Neural progenitor cell (in vitro differentiated cells): ENCODE measurements around the gene PAQR4. TPM values are rescaled to one million over a fixed set of nuclear protein-coding genes. Genes with fewer than 3 reads are reported as not detected.
A peak's percentile ranks its signal among the peaks of the same experiment; 100 is the strongest.

ENCODE experiments used
- DNase-seq: peaks from one replicate; pipeline ENCODE4 v3.0.0-alpha.2; 2016; ENCODE audit warnings: low spot score
- H2AFZ ChIP-seq: fragments of 200-600 bp; sonication (generic); replicated peaks from 2 replicates; pipeline ENCODE4 v1.6.1; 2016; ENCODE audit warnings: antibody characterized with exemption
- H3F3A ChIP-seq: fragments of 200-600 bp; sonication (generic); 2 replicates; pipeline ENCODE4 v1.6.1; 2016; ENCODE audit warnings: antibody characterized with exemption, low read depth
- H3K27ac ChIP-seq: fragments of 200-600 bp; sonication (generic); 2 replicates; pipeline ENCODE4 v1.5.1; 2016; ENCODE audit warnings: mild to moderate bottlenecking
- H3K27me3 ChIP-seq: fragments of 200-600 bp; sonication (generic); 2 replicates; pipeline ENCODE4 v1.6.1; 2016; ENCODE audit warnings: mild to moderate bottlenecking, moderate library complexity
- H3K36me3 ChIP-seq: fragments of 200-600 bp; sonication (generic); 2 replicates; pipeline ENCODE4 v1.5.1; 2016
- H3K4me1 ChIP-seq: fragments of 200-600 bp; sonication (generic); 2 replicates; pipeline ENCODE4 v1.6.1; 2016; ENCODE audit warnings: mixed run types
- H3K4me2 ChIP-seq: fragments of 200-600 bp; sonication (generic); 2 replicates; pipeline ENCODE4 v1.6.1; 2016
- H3K4me3 ChIP-seq: fragments of 200-600 bp; sonication (generic); 2 replicates; pipeline ENCODE4 v1.5.1; 2016
- H3K79me2 ChIP-seq: fragments of 200-600 bp; sonication (generic); 2 replicates; pipeline ENCODE4 v1.6.1; 2016; ENCODE audit warnings: low read depth
- H3K9ac ChIP-seq: fragments of 200-600 bp; sonication (generic); 2 replicates; pipeline ENCODE4 v1.6.1; 2016
- H3K9me3 ChIP-seq: fragments of 200-600 bp; sonication (generic); 2 replicates; pipeline ENCODE4 v1.5.1; 2016; ENCODE audit warnings: low read depth
- H4K20me1 ChIP-seq: fragments of 200-600 bp; sonication (generic); 2 replicates; pipeline ENCODE4 v1.6.1; 2016; ENCODE audit warnings: low read depth
- H3K27ac Mint-ChIP-seq: 3 replicates; pipeline ENCODE4 v1.8.0; 2021; ENCODE audit warnings: mixed read lengths
- H3K27me3 Mint-ChIP-seq: 2 replicates; pipeline ENCODE4 v1.8.0; 2022; ENCODE audit warnings: low read depth, mild to moderate bottlenecking, inconsistent platforms, moderate library complexity, mixed read lengths; ENCODE audit not compliant: insufficient read depth
- H3K36me3 Mint-ChIP-seq: 3 replicates; pipeline ENCODE4 v1.8.0; 2021; ENCODE audit warnings: mixed read lengths
- H3K4me1 Mint-ChIP-seq: 3 replicates; pipeline ENCODE4 v1.8.0; 2021; ENCODE audit warnings: mixed read lengths
- H3K4me3 Mint-ChIP-seq: 3 replicates; pipeline ENCODE4 v1.8.0; 2021; ENCODE audit warnings: mild to moderate bottlenecking, moderate library complexity, mixed read lengths
- H3K9me3 Mint-ChIP-seq: 3 replicates; pipeline ENCODE4 v1.8.0; 2020; ENCODE audit warnings: mixed read lengths
- EZH2 ChIP-seq: fragments of 200-600 bp; sonication (generic); IDR thresholded peaks from 2 replicates; pipeline ENCODE4 v1.6.1; 2017; ENCODE audit warnings: antibody characterized with exemption, mild to moderate bottlenecking, moderate library complexity
- EZH2phosphoT487 ChIP-seq: fragments of 200-600 bp; sonication (generic); IDR thresholded peaks from 2 replicates; pipeline ENCODE4 v1.6.1; 2017; ENCODE audit warnings: antibody characterized with exemption
- total RNA-seq: library from RNA; depleted of rRNA; stranded (reverse); fragments of >200 nt; gene quantifications from 2 replicates; pipeline ENCODE4 v1.2.3, GENCODE V29; 2015; ENCODE audit warnings: low replicate concordance
- TF ChIP-seq, protein P1 (sequence below): fragments of 200-600 bp; sonication (generic); IDR thresholded peaks from 2 replicates; pipeline ENCODE4 v1.5.1; 2017; ENCODE audit warnings: antibody characterized with exemption, mild to moderate bottlenecking

The PAQR4 gene
- total RNA-seq, 1 donor from 2014 or later = 3.3 TPM

DNA sequence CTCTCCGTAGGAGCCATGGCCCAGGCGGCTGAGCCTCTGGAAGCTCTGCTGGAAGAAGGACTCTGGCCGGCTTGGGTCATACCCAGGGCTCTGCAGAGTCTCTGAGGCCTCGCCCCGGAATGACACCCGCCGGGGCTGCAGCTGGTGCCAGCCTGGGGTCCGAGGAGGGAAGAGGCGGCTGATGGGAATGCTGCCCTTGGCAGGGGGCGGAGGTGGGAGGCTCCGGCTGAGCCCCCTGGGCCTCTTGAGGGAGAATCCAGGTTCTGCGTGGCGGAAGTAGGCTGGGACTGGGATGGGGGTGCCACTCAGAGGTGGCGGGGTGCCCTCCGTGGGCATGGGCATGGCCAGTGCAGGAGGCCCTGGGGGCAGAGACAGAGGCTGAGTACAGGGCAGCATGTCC lies 7.5 kb downstream of the PAQR4 start:
- no peak for DNase-seq
- H4K20me1 ChIP-seq = peaks cover 38% of the 10 kb centered on the region
- no peak for TF ChIP-seq EZH2
- TF ChIP-seq EZH2phosphoT487 = no peak
- TF ChIP-seq, protein P1, sequence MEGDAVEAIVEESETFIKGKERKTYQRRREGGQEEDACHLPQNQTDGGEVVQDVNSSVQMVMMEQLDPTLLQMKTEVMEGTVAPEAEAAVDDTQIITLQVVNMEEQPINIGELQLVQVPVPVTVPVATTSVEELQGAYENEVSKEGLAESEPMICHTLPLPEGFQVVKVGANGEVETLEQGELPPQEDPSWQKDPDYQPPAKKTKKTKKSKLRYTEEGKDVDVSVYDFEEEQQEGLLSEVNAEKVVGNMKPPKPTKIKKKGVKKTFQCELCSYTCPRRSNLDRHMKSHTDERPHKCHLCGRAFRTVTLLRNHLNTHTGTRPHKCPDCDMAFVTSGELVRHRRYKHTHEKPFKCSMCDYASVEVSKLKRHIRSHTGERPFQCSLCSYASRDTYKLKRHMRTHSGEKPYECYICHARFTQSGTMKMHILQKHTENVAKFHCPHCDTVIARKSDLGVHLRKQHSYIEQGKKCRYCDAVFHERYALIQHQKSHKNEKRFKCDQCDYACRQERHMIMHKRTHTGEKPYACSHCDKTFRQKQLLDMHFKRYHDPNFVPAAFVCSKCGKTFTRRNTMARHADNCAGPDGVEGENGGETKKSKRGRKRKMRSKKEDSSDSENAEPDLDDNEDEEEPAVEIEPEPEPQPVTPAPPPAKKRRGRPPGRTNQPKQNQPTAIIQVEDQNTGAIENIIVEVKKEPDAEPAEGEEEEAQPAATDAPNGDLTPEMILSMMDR = no peak
- Mint-ChIP-seq H3K27me3 (peaks cover 5% of the 10 kb centered on the region), H3K27ac (no peak overlapping the region), H3K4me1 (peaks cover 20% of the 10 kb centered on the region), H3K9me3 (no peaks in the 10 kb centered on the region), H3K36me3 (peaks cover 8% of the 10 kb centered on the region), H3K4me3 (no peak overlapping the region)
- no peak overlapping the region for H3K9ac ChIP-seq
- H3K4me3 ChIP-seq = no peak overlapping the region
- no peaks in the 10 kb centered on the region for H3K9me3 ChIP-seq
- H3K4me2 ChIP-seq = no peak overlapping the region
- H3F3A ChIP-seq = peaks cover 12% of the 10 kb centered on the region
- no peaks in the 10 kb centered on the region for H3K27me3 ChIP-seq
- peaks cover 16% of the 10 kb centered on the region for H3K4me1 ChIP-seq
- H3K79me2 ChIP-seq = peaks cover 16% of the 10 kb centered on the region
- no peaks in the 10 kb centered on the region for H3K36me3 ChIP-seq
- no peak overlapping the region for H3K27ac ChIP-seq
- H2AFZ ChIP-seq = no peak overlapping the region

DNA sequence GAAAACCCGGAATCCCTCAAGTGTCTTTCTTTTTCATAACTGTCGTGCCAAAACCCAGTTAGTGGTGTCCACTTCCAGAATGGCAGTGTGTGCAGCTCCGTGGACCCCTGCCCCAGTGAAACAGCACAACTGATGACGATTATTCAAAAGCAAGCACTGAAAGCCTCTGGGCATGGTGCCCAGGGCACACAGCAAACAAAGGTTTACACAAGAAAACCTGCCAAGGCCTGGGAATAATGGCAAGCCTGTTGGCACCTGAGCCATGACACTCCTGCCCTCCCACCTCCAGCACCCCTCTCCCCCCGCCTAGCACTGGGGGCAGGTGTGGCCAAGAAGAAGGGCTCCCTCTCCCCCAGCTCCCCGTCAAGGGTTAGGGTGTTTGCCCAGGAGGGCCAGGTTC lies 8.3 kb downstream of the PAQR4 start:
- Mint-ChIP-seq H3K4me1 (peaks cover 23% of the 10 kb centered on the region), H3K9me3 (no peaks in the 10 kb centered on the region)

DNA sequence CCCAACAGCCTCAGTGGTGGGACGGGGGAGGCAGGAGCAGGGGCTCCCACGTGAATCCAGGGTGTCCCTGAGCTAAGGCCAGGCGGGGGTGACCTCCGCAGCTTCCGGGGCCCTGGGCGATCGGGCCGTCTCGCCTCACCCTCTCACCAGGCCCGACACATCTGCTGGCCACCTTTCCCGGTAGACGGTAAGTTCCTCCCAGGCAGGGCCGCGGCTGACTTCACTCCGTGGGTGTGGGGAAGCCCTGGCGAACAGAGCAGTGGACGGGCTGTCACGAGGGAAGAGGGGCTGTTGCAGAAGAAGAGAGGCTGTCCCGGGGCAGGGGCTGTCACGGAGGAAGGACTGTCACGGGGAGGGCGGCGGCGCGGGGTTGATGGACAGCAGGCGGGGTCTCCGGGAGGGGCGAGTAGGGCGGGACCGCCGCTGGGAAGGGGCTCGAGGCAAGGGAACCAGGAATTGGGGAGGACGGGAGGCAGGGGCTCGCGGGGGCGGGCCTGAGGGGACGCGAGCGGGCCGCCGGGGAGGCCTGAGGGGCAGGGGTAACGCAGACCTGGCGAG lies 10.6 kb downstream of the PAQR4 start:
- Histone ChIP-seq H3K9me3 (no peaks in the 10 kb centered on the region), H3K4me1 (peaks cover 26% of the 10 kb centered on the region), H3K4me3 (peak overlapping the region; percentile 65), H2AFZ (peak overlapping the region; percentile 95), H3K27me3 (peaks cover 7% of the 10 kb centered on the region), H3K9ac (peak overlapping the region; percentile 18), H3K79me2 (peaks cover 16% of the 10 kb centered on the region), H3K4me2 (peak overlapping the region; percentile 78), H4K20me1 (peaks cover 17% of the 10 kb centered on the region), H3K36me3 (no peaks in the 10 kb centered on the region), H3F3A (peaks cover 38% of the 10 kb centered on the region), H3K27ac (no peak overlapping the region)
- TF ChIP-seq EZH2phosphoT487 = no peak
- TF ChIP-seq, protein P1 = no peak
- no peak for TF ChIP-seq EZH2
- DNase-seq = peak; percentile 64
- Mint-ChIP-seq H3K9me3 (no peaks in the 10 kb centered on the region), H3K4me1 (peaks cover 26% of the 10 kb centered on the region), H3K4me3 (peak overlapping the region; percentile 88), H3K27ac (no peak overlapping the region), H3K27me3 (peaks cover 11% of the 10 kb centered on the region), H3K36me3 (peaks cover 3% of the 10 kb centered on the region)

More for the DNA sequence above, 8.3 kb downstream of the PAQR4 start:
- H3F3A ChIP-seq = peaks cover 20% of the 10 kb centered on the region
- H2AFZ ChIP-seq = no peak overlapping the region
- H3K4me1 ChIP-seq = peaks cover 24% of the 10 kb centered on the region
- no peaks in the 10 kb centered on the region for H3K36me3 ChIP-seq
- Mint-ChIP-seq H3K27me3 (peaks cover 8% of the 10 kb centered on the region), H3K36me3 (peaks cover 3% of the 10 kb centered on the region), H3K27ac (no peak overlapping the region), H3K4me3 (no peak overlapping the region)
- no peak overlapping the region for H3K4me3 ChIP-seq
- TF ChIP-seq, protein P1 = no peak
- TF ChIP-seq EZH2phosphoT487 (no peak), EZH2 (no peak)
- H4K20me1 ChIP-seq = peaks cover 31% of the 10 kb centered on the region
- H3K27ac ChIP-seq = no peak overlapping the region
- no peaks in the 10 kb centered on the region for H3K27me3 ChIP-seq
- no peak overlapping the region for H3K4me2 ChIP-seq
- H3K9me3 ChIP-seq = no peaks in the 10 kb centered on the region
- H3K9ac ChIP-seq = no peak overlapping the region
- no peak for DNase-seq
- H3K79me2 ChIP-seq = peaks cover 16% of the 10 kb centered on the region
